Fibroblast of skin of right biceps (primary cell): Measurements from ENCODE around the gene ZNF516.
"Not testable (repeated sequence)": the region's sequence is repeated elsewhere in the genome, so short reads cannot be mapped to it uniquely, and the experiment has no call there.

Source experiments
- DNase-seq: peaks from one replicate; pipeline ENCODE4 v3.0.0-alpha.2; 2013

ZNF516 gene

DNA sequence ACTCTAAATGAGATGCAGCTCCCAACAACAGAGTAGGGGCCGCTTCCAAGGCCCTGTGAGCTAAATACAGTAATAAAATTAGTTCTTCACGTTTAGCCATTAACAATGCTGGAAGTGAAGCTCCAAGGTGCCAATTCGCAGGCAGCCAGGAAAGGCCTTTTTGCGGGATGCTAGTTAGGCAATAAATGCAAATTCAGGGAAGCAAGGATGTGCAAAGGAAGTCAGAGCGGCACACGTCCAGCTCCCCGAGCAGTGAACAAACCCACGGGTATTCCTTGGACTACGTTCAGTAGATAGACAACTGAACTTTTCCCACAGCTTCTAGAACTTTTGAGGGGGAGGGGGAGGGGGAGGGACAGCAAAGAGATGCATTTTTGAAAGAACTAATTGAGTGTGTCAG lies 6.9 kb downstream of the ZNF516 start:
- peak; percentile 62 for DNase-seq

DNA sequence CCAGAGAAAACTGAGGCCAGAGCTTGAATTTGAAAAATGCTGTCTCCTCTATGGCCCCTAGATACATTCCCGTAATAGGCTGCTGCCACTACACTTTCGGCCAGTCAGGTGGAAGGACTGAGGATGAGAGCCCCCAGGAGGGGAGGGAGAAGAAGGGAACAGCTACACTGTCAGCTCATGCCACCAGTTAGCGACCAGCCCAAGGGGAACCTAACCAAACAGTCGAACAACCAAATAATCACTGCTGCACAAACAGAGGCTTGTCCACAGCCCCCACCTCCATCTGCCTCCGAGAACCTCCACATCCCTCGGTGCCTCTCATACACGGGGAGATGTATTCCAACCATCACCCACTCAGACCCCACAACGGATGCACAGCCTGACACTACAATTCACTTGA lies 7.3 kb downstream of the ZNF516 start:
- no peak for DNase-seq

DNA sequence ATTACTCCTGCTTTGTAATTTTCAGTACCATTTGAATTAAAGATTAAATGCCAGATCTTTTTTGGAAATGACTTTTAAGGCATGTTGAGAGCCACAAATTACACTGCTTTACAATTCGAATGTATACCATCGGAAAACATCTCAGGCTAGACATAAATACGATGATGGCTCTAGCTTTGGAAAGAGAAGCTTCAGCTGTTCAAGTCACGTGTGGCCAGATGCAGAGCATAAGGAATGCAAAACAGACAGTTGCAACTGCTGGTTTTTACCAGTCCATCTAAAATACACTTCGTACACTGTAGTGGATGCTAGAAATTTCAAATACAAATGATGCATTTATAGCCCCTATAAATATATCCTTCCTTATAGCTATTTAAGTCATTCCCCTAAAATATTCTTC lies 8.0 kb downstream of the ZNF516 start:
- DNase-seq: no peak

DNA sequence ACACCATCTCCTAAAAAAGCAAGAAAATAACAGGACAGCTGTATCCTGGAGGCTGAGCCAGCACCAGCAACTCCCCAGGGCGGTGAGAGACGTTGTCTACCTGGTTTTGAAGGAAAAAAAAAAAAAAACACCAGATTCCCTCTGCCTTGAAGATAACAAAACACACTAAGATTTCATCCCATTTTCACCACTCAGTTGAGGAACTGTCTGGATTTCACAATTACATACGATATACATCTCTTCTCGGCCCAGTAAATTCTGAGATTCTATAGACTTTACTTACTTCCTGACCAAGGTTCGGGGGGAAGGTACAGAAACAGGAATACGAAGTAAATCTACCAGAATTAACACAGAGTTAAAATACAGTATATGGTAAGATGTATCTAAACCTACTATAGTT lies 8.5 kb downstream of the ZNF516 start:
- DNase-seq: no peak

DNA sequence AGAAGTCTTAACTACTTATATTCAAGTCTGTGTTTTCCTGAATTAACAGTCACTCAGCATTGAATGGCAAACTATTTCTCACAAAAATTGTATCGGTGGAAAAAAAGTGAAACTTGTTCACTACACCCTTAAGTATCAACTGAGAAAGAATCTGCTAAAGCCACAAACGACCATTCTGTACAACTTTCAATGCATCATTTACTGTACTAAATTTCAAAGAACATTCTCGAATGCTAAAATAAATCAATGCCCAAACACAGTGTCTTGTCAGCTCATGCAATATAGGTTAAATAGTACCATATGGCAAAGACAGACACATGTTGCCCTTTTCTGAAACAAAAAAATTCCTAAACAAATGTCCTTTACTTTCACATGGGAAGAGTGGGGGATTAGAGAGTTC lies 9.0 kb downstream of the ZNF516 start:
- DNase-seq: peak; percentile 62

DNA sequence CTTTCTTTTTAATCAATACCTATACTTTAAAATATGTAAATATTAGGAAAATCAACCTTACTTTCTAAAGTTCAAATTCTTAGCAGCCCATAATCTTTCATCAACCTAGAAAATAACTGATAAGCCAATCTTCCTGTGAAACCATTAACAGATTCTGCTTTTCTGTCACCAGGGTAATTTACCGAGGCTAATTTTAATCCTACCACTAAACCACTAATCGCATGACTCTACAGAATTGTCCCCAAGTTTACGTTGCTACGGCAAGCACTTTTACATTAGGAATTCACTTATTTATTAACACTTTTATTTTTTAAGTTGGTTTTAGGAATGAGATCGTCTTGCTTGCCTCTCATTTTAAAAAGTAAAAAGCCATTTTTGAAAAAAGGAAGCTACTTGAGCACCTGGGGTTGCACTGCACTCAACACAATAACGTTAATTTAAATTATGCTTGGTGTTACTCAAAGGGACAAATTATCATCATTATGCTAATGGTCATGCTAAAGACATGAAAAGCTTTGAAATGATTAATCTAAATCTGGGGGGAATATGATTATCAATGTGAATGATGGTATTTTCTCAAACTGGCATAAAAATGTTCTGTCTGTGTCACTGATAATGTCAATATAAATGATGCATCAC lies 10.2 kb downstream of the ZNF516 start:
- no peak for DNase-seq

DNA sequence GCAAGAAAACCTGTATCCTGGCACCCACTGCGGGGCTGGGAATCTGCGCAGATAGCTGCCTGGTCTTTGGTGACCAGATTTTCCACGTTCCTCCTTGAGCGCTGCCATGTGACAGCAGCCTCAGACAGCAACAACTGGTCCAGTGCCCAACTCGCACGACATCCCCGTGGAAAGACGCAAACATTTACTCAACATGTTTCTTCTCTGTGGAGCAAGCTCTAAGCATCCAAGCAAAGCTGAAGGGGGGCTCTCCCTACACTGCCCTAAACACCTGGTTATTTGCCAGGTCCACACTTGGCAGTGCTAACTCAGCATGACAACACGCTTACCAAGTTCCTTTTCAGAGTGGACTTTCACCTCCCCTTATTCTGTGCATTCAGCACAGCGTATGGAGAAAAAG lies 11.3 kb downstream of the ZNF516 start:
- DNase-seq: no peak

DNA sequence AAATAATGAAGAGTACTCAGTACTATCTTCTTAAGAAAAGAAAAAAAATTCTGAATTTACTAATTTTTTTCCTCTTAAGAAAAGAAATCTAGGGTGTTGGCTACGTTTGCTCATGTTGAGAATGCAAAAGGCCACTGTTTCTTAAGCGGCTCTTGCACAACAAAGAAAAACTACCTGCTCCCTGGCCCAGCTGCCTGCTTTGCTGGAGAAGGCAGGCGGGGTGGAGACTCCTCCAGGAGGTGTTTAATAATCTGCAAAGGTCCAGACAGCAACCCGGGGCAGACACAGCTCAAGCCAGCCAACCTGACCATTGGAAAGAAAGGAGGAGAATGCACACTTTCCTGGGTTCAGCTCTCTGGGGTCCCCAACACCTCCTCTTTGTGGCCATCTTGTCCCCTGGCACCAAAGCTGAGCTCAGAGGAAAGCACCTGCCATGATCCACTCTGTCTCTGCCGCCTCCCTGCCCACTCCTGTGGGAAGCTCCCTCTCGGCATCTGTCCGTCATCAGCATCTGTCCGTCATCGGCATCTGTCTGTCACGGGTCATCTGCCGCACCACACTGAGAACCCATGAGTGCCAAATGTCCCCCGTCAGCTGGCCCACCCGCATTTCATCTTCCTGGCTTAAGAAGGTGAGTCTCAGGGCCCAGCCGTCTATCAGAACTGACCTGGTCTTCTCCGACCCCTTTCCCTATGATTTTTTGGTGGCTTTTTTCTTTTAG lies 11.9 kb downstream of the ZNF516 start:
- DNase-seq: no peak

DNA sequence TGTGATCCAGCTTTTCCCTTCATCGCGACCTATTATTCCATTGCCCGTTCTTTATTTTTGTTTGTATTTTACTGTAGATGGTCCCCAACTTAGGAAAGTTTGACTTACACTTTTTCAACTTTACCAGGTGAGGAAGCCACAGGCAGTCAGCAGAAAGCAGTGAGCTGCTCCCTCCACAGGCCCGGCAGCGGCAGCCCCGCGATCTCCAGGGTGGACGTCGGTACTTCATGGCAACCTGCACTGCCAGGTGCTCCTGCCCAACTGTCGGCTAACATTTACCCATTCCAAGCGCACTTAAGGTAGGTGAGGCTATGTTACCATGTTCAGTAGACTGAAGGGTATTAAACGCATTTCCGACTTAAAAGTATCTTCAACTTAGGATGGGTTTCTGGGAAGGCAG lies 12.8 kb downstream of the ZNF516 start:
- no peak for DNase-seq

DNA sequence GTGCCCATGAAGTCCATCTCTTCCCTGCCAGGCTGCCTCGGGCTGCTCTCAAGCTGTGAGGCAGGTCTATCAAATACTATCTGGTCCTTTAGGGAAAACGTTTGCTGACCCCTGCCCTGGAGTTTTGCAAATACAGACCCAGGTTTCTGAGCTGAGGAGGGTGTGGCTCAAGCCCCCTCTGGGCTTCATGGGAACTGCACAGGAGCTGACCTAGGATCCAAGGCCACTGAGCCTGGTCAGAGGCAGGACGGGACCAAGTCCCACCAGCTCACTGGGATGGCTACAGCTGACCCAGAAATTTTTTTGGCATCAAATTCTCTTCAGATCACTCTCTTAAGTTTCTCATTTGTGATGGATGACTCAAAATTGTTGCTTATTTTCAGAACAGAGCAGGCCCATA lies 14.1 kb downstream of the ZNF516 start:
- no peak for DNase-seq

DNA sequence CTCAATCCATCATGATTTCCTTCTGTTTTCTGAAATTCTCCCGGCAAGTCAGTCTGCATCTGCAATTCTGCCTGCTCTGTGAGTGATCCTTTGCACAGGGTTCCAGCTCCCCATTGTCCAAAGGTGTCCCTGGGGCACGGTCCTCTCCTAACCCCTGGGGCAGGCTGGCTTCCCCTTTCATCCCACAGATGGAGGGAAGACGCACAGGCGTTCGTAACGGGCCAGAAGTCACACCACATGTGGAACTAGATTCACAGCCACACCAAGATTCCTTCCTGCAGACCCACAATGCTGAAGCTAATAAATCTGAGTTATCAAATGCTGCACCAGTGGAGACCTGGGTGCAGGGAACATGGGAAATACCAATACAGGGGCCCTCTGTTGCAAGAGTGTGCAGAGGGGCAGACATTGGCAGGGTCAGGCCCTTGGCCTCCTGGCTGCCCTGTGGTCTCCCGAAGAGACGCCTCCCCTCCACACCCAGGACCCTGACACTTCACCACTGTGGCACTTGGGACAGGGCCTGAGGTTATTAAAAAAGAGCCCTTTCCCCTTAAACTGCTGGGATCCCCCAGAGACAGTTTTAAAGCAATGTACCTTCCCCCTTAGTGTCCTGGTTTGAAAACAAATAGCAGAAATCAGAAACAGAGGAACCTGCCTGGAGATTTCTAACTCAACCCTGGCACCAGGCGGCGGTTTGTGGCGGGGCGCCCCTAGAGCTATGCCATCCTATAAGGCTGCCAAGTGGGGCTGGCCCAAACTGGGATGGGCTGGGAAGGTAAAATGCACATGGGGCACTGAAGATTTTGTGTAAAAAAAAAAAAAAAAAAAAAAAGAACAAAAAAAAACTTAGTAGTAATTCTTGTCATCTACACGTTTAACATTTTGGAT lies 15.4 kb downstream of the ZNF516 start:
- no peak for DNase-seq

DNA sequence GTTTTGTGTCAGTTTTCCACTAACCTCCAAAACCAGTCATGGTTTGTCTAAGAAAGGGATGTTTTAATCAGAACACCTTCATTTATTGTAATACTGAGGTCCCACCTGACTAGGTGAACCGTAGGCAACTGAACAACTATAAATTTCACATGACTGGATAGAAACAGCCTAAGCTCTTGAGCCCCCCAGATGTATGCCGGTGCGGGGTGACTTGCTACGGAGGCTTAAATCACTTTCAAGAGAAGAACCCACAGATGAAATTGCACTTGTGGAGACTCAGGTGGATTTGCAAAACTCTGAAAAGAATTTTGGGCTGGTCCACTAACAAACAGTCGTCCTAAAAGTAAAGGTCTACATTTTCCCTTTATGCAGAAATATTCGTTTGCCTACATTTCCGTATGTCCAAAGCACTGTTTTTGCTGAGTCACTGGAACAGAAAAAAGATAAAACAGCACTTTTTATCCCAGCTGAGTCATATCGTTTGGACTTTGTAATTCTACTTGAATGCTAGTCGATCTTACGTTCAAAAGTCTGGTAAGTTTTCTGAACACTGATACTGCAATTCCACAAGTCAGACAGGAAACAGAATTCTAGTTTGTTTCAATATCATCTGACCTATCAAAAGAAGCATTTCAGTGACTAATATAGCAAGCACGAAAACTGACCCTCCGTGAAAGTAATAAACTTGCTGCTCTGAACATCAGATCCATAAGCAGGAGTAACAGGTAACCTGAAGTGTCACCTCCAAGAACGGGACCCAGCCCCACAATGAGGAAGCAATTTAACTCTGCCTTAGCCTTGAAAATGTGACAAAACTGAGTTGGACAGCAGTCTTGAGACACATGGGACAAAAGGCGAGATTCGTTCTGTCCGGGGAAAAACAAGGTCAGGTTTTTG lies 18.1 kb downstream of the ZNF516 start:
- peak; percentile 90 for DNase-seq

DNA sequence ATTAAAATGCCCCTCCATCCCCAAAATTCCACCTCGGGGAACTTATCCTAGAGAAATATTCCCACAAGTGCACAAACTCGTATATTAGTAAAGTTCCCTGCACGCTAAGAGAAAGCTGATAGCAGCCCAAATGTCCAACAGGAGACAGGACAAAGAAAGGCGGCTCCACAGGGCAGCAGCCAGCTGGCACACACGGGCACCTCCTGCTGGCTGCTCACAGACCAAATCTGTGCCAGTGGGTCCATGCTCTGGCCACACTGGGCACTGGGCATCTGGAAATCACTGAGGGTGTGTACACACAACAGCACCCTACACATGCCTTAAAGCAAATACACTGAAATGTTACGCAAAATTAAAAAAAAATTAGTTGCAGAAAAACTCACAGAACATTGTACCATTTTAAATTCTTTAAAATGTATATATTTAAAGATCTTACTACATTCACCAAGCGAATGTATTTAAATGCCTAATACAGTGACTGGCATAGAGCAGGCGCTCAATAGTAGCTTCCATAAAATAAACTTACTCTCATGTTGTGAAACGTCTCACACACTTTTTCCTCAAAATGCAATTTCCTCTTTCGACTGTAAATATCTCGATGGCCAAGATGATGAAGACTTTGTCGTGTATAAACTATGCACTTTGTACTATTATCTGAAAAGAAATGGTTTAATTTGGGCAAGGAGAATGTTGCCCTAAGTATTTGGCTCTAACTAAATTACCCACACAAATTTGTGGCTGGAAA lies 19.4 kb downstream of the ZNF516 start:
- DNase-seq: no peak

DNA sequence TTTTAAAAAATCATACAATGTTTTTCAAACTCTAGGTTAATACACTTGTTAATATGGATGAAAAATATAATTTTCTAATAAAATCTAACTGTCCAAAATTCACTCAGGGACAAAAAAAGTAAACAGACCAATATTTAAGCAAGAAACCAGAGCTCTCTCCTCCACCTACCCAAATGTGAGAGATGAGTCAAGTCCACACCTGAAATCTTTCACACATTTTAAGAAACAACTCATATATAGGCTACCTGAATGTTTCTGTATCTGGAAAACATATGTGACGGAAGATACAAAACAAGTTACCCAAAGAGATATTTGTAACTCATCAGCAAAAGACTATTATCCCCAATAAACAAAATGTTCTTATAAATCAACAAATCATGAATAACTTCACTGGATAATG lies 20.2 kb downstream of the ZNF516 start:
- no peak for DNase-seq

DNA sequence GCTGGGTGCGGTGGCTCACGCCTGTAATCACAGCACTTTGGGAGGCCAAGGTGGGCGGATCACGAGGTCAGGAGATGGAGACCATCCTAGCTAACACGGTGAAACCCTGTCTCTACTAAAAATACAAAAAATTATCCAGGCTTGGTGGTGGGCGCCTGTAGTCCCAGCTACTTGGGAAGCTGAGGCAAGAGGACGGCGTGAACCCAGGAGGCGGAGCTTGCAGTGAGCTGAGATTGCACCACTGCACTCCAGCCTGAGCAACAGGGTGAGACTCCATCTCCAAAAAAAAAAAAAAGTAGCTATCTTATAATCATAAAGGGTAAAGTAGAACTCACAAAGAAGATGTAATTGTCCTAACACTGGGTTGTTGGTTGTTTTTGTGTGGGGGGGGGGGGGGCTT lies 21.5 kb downstream of the ZNF516 start:
- not testable (repeated sequence) for DNase-seq

DNA sequence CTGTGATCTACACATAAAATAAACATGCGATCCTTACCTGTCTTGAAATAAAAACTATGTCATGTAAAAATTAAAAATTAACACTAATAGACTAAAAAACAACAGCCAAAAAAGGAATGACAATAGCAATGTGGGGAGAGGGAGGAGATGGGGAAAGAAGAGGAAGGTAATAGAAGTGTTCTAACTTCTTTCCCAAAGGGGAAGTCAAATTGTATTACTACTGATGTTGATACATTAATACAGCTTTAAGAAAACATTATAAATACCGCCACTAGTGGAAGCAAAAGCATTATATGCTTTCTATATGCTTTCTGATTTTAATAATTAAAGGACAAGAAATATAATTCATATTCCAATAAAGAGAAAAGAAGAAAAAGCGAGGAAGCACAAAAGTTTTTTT lies 22.2 kb downstream of the ZNF516 start:
- DNase-seq: no peak

DNA sequence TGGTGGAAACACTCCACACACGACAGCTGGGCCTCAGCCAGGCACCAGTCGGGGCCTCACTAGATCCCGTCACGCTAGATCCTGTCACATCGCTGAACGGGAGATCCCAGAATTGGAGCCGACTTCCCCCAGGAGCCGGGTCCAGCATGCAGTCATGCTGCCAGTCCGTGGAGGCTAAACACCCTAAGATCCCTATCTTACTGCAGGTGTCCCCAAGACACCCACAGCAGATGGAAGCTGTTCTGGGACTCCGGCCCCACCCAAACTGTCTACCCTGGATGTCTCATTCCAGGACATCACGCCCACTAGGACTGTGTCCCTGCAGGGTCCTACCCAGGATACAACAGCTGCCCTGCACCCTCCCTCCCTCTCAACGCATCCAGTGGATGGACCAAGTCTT lies 23.4 kb downstream of the ZNF516 start:
- no peak for DNase-seq

DNA sequence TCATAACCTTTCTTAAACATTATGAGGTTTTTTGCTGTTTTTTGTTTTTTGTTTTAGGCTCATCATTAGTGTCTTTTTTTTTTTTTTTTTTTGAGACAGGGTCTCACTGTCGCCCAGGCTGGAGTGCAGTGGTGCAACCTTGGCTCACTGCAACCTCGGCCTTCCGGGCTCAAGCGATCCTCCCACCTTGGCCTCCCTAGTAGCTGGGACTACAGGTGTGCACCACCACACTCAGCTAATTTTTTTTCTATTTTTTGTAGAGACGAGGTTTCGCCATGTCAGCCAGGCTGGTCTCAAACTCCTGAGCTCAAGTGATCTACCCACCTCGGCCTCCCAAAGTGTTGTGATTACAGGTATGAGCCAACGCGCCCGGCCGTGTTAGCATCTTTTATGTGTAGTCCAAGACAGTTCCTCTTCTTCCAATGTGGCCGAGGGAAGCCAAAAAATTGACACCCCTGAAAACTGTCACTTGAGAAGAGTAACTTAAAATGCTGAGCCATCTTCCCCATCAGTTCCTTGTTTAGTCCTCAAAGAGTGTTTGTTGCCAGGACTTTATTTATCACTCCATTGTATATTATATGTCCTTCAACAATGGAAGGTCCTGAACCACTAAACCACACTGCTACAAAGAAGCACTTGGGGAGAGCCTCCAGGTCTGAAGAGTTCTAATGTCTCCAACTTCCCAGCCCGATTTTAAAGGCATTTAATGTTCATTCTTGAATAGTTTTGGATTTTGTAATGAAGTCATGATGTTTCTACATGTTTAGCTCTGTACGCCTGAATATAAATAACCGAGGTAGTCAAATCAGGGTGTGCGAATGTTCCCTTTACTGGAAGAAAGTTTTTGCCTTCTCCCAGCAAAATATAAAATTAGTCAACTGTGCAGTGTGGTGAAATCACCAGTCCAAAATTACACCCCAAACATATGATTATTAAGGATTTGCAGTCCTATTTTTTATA lies 26.4 kb downstream of the ZNF516 start:
- peak; percentile 69 for DNase-seq

DNA sequence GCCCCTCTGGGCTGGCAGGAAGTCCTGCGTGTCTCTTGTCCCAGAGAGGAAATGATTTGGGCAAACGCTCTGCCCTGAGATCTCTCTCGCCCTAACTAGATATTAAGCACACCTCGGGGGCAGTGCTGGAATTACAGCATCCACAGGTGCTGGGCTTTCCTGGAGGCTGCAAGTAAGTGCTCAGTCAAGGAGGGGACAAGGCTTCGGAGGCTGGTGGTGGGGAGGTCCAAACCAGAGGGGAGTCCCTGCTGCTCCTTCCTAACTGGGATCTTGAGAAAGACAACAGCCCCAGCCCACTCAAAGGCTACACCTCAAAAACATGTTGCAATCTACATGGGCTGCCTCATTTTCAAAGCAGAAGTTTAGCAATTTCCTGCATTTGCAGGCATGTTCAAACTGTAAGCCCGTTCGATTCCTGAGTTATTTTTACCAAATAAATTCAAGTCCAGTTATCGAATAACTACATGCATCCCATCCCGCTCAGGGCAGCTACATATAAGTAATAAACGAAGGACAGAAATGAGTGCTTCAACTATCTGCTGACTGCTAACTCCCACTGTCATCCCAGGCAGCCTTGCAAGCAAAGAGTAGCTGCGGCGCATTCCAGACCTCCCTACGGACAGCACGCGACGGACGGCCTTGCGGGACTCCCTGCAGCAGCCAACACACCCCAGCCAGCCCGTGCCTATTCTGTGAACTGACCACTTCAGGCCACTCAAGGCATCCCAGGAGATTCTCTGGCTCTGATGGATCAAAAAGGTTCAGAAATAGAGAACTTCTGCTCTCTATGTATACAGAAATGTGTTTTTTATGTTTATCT lies 27.5 kb downstream of the ZNF516 start:
- no peak for DNase-seq

DNA sequence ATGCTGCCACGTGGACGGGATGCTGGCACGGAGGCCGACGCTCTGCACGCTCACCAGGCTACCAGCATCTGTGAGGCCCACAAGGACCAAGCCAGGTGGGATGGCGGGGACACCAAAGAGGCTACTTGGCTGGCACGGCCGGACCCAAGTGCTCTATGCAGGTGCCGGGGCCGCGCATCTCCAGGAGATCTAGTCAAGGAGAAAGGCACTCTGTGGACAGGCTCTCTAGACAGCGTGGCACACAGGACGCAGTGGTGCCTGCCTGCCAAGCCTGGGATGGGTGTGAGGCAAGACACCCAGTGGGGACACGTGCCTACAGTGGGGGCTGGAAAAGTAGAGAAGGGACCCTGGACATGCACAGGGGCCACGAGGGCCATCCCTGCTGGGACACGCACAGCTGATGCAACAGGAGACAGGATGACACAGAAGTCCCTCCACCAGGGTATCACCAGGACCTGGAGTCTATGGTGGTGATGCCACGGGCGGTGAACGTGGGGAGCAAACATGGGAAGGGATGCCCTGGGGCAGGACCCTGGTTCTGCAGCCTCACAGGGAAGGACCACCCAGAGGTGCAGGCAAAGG lies 28.5 kb downstream of the ZNF516 start:
- no peak for DNase-seq
